HL-60 (cell line): ENCODE results near the gene SIGLECL1.
A peak's percentile ranks its signal among the peaks of the same experiment; 100 is the strongest.
"Not testable (repeated sequence)": the region's sequence is repeated elsewhere in the genome, so short reads cannot be mapped to it uniquely, and the experiment has no call there.

ENCODE experiments used
- DNase-seq, 2 experiments: peaks; one replicate each; pipeline ENCODE4 v3.0.0-alpha.2; 2010 to 2020; ENCODE audit warnings: low read depth in 1 of 2, low spot score in 1 of 2
- H3K27ac ChIP-seq: fragments of 250-450 bp; sonication (Bioruptor Pico); replicated peaks from 2 replicates; pipeline ENCODE4 v1.5.1; 2020; ENCODE audit warnings: mild to moderate bottlenecking, moderate library complexity
- H3K27me3 ChIP-seq: fragments of 250-450 bp; sonication (Bioruptor Pico); 2 replicates; pipeline ENCODE4 v1.5.1; 2021; ENCODE audit warnings: mild to moderate bottlenecking, moderate library complexity; ENCODE audit not compliant: insufficient read depth, poor library complexity, severe bottlenecking
- H3K4me3 ChIP-seq: replicated peaks from 2 replicates; pipeline ENCODE4 v1.5.1; 2011; ENCODE audit warnings: mild to moderate bottlenecking, control low read depth, low read length; ENCODE audit not compliant: insufficient read depth
- CTCF ChIP-seq: IDR thresholded peaks from one replicate; pipeline ENCODE4 v1.5.1; 2011; ENCODE audit warnings: low read length, control low read depth, inconsistent platforms; ENCODE audit not compliant: insufficient read depth
- GABPA ChIP-seq: IDR thresholded peaks from 2 replicates; pipeline ENCODE4 v1.6.1; 2012; ENCODE audit warnings: low read depth
- POLR2AphosphoS5 ChIP-seq: IDR thresholded peaks from 2 replicates; pipeline ENCODE4 v1.6.1; 2012; ENCODE audit warnings: low read depth
- SPI1 ChIP-seq: IDR thresholded peaks from 2 replicates; pipeline ENCODE4 v1.6.1; 2012; ENCODE audit warnings: low read depth, mild to moderate bottlenecking, borderline replicate concordance
- TF ChIP-seq, protein P1 (sequence below): IDR thresholded peaks from 2 replicates; pipeline ENCODE4 v1.6.1; 2012; ENCODE audit warnings: low read depth; ENCODE audit not compliant: insufficient replicate concordance

SIGLECL1 gene

DNA sequence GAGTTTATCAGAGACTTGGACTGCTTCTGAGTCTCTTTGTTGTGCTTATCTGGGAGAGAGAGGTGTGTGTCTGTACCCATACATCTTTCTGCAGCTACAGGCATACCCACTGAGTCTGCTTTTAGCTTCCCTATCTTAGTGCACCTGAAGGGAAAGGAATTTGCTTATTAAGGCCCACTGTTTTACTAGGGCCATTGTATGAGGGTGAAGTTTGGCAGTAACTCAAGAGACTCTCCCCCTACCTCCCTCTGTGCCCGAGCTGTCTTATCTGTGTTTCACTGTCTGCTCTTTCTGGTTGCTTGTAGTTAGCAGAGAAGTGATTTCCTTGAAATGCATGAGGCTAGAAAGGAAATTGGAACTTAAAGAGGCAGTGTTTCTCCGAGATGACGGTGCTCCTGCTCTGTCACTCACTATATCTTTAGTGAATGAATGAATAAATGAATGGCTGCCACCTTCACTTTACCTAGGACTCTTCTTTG is 26.7 kb upstream of the SIGLECL1 start:
- Histone ChIP-seq H3K27ac (peak overlapping the region; percentile 76), H3K27me3 (no peaks in the 10 kb centered on the region), H3K4me3 (no peak overlapping the region)
- no peak for TF ChIP-seq SPI1
- TF ChIP-seq, protein P1, sequence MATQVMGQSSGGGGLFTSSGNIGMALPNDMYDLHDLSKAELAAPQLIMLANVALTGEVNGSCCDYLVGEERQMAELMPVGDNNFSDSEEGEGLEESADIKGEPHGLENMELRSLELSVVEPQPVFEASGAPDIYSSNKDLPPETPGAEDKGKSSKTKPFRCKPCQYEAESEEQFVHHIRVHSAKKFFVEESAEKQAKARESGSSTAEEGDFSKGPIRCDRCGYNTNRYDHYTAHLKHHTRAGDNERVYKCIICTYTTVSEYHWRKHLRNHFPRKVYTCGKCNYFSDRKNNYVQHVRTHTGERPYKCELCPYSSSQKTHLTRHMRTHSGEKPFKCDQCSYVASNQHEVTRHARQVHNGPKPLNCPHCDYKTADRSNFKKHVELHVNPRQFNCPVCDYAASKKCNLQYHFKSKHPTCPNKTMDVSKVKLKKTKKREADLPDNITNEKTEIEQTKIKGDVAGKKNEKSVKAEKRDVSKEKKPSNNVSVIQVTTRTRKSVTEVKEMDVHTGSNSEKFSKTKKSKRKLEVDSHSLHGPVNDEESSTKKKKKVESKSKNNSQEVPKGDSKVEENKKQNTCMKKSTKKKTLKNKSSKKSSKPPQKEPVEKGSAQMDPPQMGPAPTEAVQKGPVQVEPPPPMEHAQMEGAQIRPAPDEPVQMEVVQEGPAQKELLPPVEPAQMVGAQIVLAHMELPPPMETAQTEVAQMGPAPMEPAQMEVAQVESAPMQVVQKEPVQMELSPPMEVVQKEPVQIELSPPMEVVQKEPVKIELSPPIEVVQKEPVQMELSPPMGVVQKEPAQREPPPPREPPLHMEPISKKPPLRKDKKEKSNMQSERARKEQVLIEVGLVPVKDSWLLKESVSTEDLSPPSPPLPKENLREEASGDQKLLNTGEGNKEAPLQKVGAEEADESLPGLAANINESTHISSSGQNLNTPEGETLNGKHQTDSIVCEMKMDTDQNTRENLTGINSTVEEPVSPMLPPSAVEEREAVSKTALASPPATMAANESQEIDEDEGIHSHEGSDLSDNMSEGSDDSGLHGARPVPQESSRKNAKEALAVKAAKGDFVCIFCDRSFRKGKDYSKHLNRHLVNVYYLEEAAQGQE, result no peak
- TF ChIP-seq GABPA, result no peak
- TF ChIP-seq POLR2AphosphoS5, result no peak
- no peak for TF ChIP-seq CTCF
- no peak for DNase-seq

- peak; percentile 80 to 93 for DNase-seq
- Histone ChIP-seq H3K4me3 (peak within 1 kb of the TSS; percentile 85), H3K27ac (peak within 1 kb of the TSS; percentile 76)
- TF ChIP-seq, protein P1, result peak; percentile 40
- TF ChIP-seq SPI1, result peak; percentile 97
- peak; percentile 95 for TF ChIP-seq GABPA
- peak; percentile 91 for TF ChIP-seq POLR2AphosphoS5
- not testable (repeated sequence) for H3K27me3 ChIP-seq
Measured at GRCh38 chr19:51224898-51225393, 25.9 kb upstream of the SIGLECL1 start, which contains the start of gene CD33. CD33 (plus strand) TSS chr19:51225080; CDS start chr19:51225119, 39 bp downstream.

DNA sequence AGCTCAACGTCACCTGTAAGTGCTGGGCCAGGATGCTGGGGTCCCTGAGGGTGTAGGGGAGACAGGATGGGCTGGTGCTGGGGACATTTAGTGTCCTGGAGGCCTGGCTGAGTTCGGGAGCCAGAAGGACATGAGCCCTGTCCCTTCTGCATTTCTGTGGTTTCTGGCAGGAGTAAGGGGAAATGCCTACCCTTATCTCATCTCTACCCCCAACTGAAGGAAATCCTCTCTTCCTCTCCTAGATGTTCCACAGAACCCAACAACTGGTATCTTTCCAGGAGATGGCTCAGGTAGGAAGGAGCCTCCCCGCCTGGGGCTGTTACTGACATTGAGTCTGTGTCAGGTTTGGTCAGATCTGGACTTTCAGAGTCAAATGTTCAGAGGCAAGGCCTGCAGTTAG is 24.8 kb upstream of the SIGLECL1 start:
- peak overlapping the region; percentile 85 for H3K4me3 ChIP-seq
- H3K27ac ChIP-seq, result peak overlapping the region; percentile 76
- no peak for TF ChIP-seq GABPA
- TF ChIP-seq SPI1, result peak; percentile 62; the same call in 1 of the 2 replicates
- peak in 1 of 2 experiments; percentile 29 for DNase-seq
- H3K27me3 ChIP-seq, result no peaks in the 10 kb centered on the region

GRCh38 chr19:51227326-51227725 is 23.6 kb upstream of the SIGLECL1 start:
- Histone ChIP-seq H3K27ac (no peak overlapping the region), H3K4me3 (peak overlapping the region; percentile 10; the same call in 1 of the 2 replicates), H3K27me3 (no peaks in the 10 kb centered on the region)
- TF ChIP-seq POLR2AphosphoS5 (no peak), SPI1 (no peak), GABPA (no peak), CTCF (no peak)
- TF ChIP-seq, protein P1, result no peak
- DNase-seq, result no peak
